Stimulated activated naive B cell treated with anti-CD40 and anti-IgM and Interleukin-4, amounts not matched to agents 10 μg/mL and 1 μg/mL and 100 μg/mL, for 72 hours (primary cell): ENCODE results near the gene NFIL3.

Source experiments
- ATAC-seq, 2 donors: fragments of 150-1000 bp; cut with Tn5 transposase; replicated peaks; 2 replicates each; pipeline ENCODE4 v1.10.0; 2021; ENCODE audit warnings: moderate library complexity in 1 of 2
- DNase-seq: peaks from one replicate; pipeline ENCODE4 v3.0.0; 2021
- H3K27ac Mint-ChIP-seq: one replicate; pipeline ENCODE4 v1.8.0; 2022; ENCODE audit warnings: mild to moderate bottlenecking, mixed read lengths
- H3K27me3 Mint-ChIP-seq, 2 donors: one replicate each; pipeline ENCODE4 v1.8.0; 2022; ENCODE audit warnings: mixed read lengths in 2 of 2
- H3K36me3 Mint-ChIP-seq, 2 donors: one replicate each; pipeline ENCODE4 v1.8.0; 2022; ENCODE audit warnings: mixed read lengths in 2 of 2, mild to moderate bottlenecking in 1 of 2
- H3K4me1 Mint-ChIP-seq, 2 donors: one replicate each; pipeline ENCODE4 v1.8.0; 2022; ENCODE audit warnings: mixed read lengths in 2 of 2, mild to moderate bottlenecking in 1 of 2
- H3K4me3 Mint-ChIP-seq, 2 donors: one replicate each; pipeline ENCODE4 v1.8.0; 2022; ENCODE audit warnings: mild to moderate bottlenecking in 2 of 2, mixed read lengths in 2 of 2, moderate library complexity in 1 of 2
- H3K9me3 Mint-ChIP-seq, 2 donors: one replicate each; pipeline ENCODE4 v1.8.0; 2022; ENCODE audit warnings: mixed read lengths in 2 of 2, mild to moderate bottlenecking in 1 of 2

NFIL3 gene

GRCh38 chr9:91428927-91429351, 5.3 kb upstream of the NFIL3 start:
- Mint-ChIP-seq H3K27me3 (peaks cover 0 to 7% of the 10 kb centered on the region in 2 donors), H3K9me3 (no peaks in the 10 kb centered on the region), H3K4me1 (peaks cover 35 to 54% of the 10 kb centered on the region in 2 donors), H3K27ac (no peak overlapping the region), H3K36me3 (peaks cover 2 to 6% of the 10 kb centered on the region in 2 donors), H3K4me3 (no peak overlapping the region)
- no peak for ATAC-seq
- DNase-seq: no peak

- ATAC-seq (no peak), DNase-seq (no peak)
- peaks cover 2 to 6% of the 10 kb centered on the region in 2 donors for H3K36me3 Mint-ChIP-seq
- H3K27me3 Mint-ChIP-seq: peaks cover 0 to 7% of the 10 kb centered on the region in 2 donors
- peaks cover 35 to 54% of the 10 kb centered on the region in 2 donors for H3K4me1 Mint-ChIP-seq
- no peak overlapping the region for H3K4me3 Mint-ChIP-seq
- H3K9me3 Mint-ChIP-seq: no peaks in the 10 kb centered on the region
- peak overlapping the region; percentile 1 for H3K27ac Mint-ChIP-seq
Observed at GRCh38 chr9:91428436-91428835, 4.8 kb upstream of the NFIL3 start.

GRCh38 chr9:91427873-91428272, 4.2 kb upstream of the NFIL3 start:
- H3K4me1 Mint-ChIP-seq: peaks cover 38 to 58% of the 10 kb centered on the region in 2 donors
- no peaks in the 10 kb centered on the region for H3K9me3 Mint-ChIP-seq
- ATAC-seq (no peak), DNase-seq (no peak)
- H3K4me3 Mint-ChIP-seq: no peak overlapping the region
- H3K36me3 Mint-ChIP-seq: peaks cover 6 to 10% of the 10 kb centered on the region in 2 donors
- no peak overlapping the region for H3K27ac Mint-ChIP-seq
- peaks cover 0 to 7% of the 10 kb centered on the region in 2 donors for H3K27me3 Mint-ChIP-seq

- H3K27ac Mint-ChIP-seq: peak overlapping the region; percentile 98
Observed at GRCh38 chr9:91426123-91426745, 2.6 kb upstream of the NFIL3 start.

GRCh38 chr9:91425271-91425670, 1.6 kb upstream of the NFIL3 start:
- H3K27me3 Mint-ChIP-seq: no peaks in the 10 kb centered on the region
- H3K4me3 Mint-ChIP-seq: peak overlapping the region; percentile 92 to 96
- DNase-seq: no peak
- H3K27ac Mint-ChIP-seq: peak overlapping the region; percentile 98
- H3K36me3 Mint-ChIP-seq: peaks cover 26 to 31% of the 10 kb centered on the region in 2 donors
- H3K9me3 Mint-ChIP-seq: no peaks in the 10 kb centered on the region
- ATAC-seq: no peak
- peaks cover 35 to 49% of the 10 kb centered on the region in 2 donors for H3K4me1 Mint-ChIP-seq

More at GRCh38 chr9:91426123-91426745, 2.6 kb upstream of the NFIL3 start:
- ATAC-seq (no peak), DNase-seq (no peak)
- H3K4me3 Mint-ChIP-seq: peak overlapping the region; percentile 36 to 96
- H3K27me3 Mint-ChIP-seq: no peaks in the 10 kb centered on the region
- H3K36me3 Mint-ChIP-seq: peaks cover 21 to 24% of the 10 kb centered on the region in 2 donors
- H3K9me3 Mint-ChIP-seq: no peaks in the 10 kb centered on the region
- H3K4me1 Mint-ChIP-seq: peaks cover 29 to 44% of the 10 kb centered on the region in 2 donors

- peaks cover 42 to 56% of the 10 kb centered on the region in 2 donors for H3K4me1 Mint-ChIP-seq
- H3K9me3 Mint-ChIP-seq: no peaks in the 10 kb centered on the region
- peaks cover 27 to 38% of the 10 kb centered on the region in 2 donors for H3K36me3 Mint-ChIP-seq
- ATAC-seq: peak; percentile 43 to 60
- peak; percentile 76 for DNase-seq
- no peaks in the 10 kb centered on the region for H3K27me3 Mint-ChIP-seq
- H3K4me3 Mint-ChIP-seq: peak overlapping the region; percentile 92 to 96
- peak overlapping the region; percentile 98 for H3K27ac Mint-ChIP-seq
Observed at GRCh38 chr9:91424403-91425176, 958 bp upstream of the NFIL3 start.

GRCh38 chr9:91422758-91423711, 597 bp downstream of the NFIL3 start:
- Mint-ChIP-seq H3K4me3 (peak overlapping the region; percentile 100), H3K27ac (peak overlapping the region; percentile 98), H3K4me1 (peaks cover 44 to 61% of the 10 kb centered on the region in 2 donors), H3K9me3 (no peaks in the 10 kb centered on the region), H3K27me3 (no peaks in the 10 kb centered on the region), H3K36me3 (peaks cover 27 to 44% of the 10 kb centered on the region in 2 donors)
- peak; percentile 21 to 24 for ATAC-seq
- DNase-seq: peak; percentile 27

GRCh38 chr9:91421971-91422757, 1.5 kb downstream of the NFIL3 start:
- Mint-ChIP-seq H3K4me1 (peaks cover 38 to 57% of the 10 kb centered on the region in 2 donors), H3K27me3 (no peaks in the 10 kb centered on the region), H3K4me3 (peak overlapping the region; percentile 100)

GRCh38 chr9:91421128-91421765, 2.4 kb downstream of the NFIL3 start:
- Mint-ChIP-seq H3K9me3 (no peaks in the 10 kb centered on the region), H3K27me3 (no peaks in the 10 kb centered on the region), H3K4me1 (peaks cover 40 to 58% of the 10 kb centered on the region in 2 donors), H3K27ac (peak overlapping the region; percentile 98), H3K4me3 (peak overlapping the region; percentile 100), H3K36me3 (peaks cover 30 to 53% of the 10 kb centered on the region in 2 donors)
- ATAC-seq (no peak), DNase-seq (no peak)

More at GRCh38 chr9:91421971-91422757, 1.5 kb downstream of the NFIL3 start:
- Mint-ChIP-seq H3K9me3 (no peaks in the 10 kb centered on the region), H3K27ac (peak overlapping the region; percentile 98), H3K36me3 (peaks cover 27 to 48% of the 10 kb centered on the region in 2 donors)
- no peak for DNase-seq
- no peak for ATAC-seq

- H3K36me3 Mint-ChIP-seq: peaks cover 34 to 58% of the 10 kb centered on the region in 2 donors
- H3K4me1 Mint-ChIP-seq: peaks cover 38 to 58% of the 10 kb centered on the region in 2 donors
- ATAC-seq (no peak), DNase-seq (no peak)
- peak overlapping the region; percentile 7 for H3K27ac Mint-ChIP-seq
- H3K9me3 Mint-ChIP-seq: no peaks in the 10 kb centered on the region
- H3K27me3 Mint-ChIP-seq: no peaks in the 10 kb centered on the region
- H3K4me3 Mint-ChIP-seq: peak overlapping the region; percentile 100
Observed at GRCh38 chr9:91420501-91421127, 3.0 kb downstream of the NFIL3 start.

- Mint-ChIP-seq H3K27me3 (no peaks in the 10 kb centered on the region), H3K4me1 (peaks cover 29 to 56% of the 10 kb centered on the region in 2 donors), H3K9me3 (no peaks in the 10 kb centered on the region), H3K4me3 (peak overlapping the region; percentile 100), H3K27ac (peak overlapping the region; percentile 47), H3K36me3 (peaks cover 40 to 64% of the 10 kb centered on the region in 2 donors)
- ATAC-seq (peak; percentile 5 to 10), DNase-seq (no peak)
Observed at GRCh38 chr9:91419222-91420191, 4.1 kb downstream of the NFIL3 start.

GRCh38 chr9:91418215-91418610, 5.4 kb downstream of the NFIL3 start:
- ATAC-seq: no peak
- no peaks in the 10 kb centered on the region for H3K27me3 Mint-ChIP-seq

More at GRCh38 chr9:91418215-91418610, 5.4 kb downstream of the NFIL3 start:
- Mint-ChIP-seq H3K4me1 (peaks cover 39 to 67% of the 10 kb centered on the region in 2 donors), H3K9me3 (no peaks in the 10 kb centered on the region), H3K27ac (peak overlapping the region; percentile 31), H3K4me3 (peak overlapping the region in 1 of 2 donors; percentile 100), H3K36me3 (peaks cover 51 to 75% of the 10 kb centered on the region in 2 donors)
- no peak for DNase-seq
